ENCODE measurements around the gene PRPF6. TPM values are rescaled to one million over a fixed set of nuclear protein-coding genes. Genes with fewer than 3 reads are reported as not detected.
"Not testable (repeated sequence)": the region's sequence is repeated elsewhere in the genome, so short reads cannot be mapped to it uniquely, and the experiment has no call there.

Gene PRPF6
- total RNA-seq, 1 experiment from 2014 or later = 126 TPM

- H3K27me3 ChIP-seq = no peaks in the 10 kb centered on the region
- H3K9me3 ChIP-seq = no peaks in the 10 kb centered on the region
- no peak overlapping the region for H3K4me3 ChIP-seq
- peaks cover 60% of the 10 kb centered on the region for H3K36me3 ChIP-seq
- DNase-seq = no peak
Observed at GRCh38 chr20:63966172-63966943, 14.6 kb upstream of the PRPF6 start.

- Histone ChIP-seq H3K36me3 (peaks cover 55% of the 10 kb centered on the region), H3K27me3 (no peaks in the 10 kb centered on the region), H3K4me3 (no peak overlapping the region), H3K9me3 (no peaks in the 10 kb centered on the region)
- DNase-seq = no peak
Observed at GRCh38 chr20:63966944-63967322, 14.0 kb upstream of the PRPF6 start.

- DNase-seq = no peak
- Histone ChIP-seq H3K27me3 (no peaks in the 10 kb centered on the region), H3K9me3 (no peaks in the 10 kb centered on the region), H3K4me3 (no peak overlapping the region), H3K36me3 (peaks cover 49% of the 10 kb centered on the region)
Observed at GRCh38 chr20:63967330-63968135, 13.4 kb upstream of the PRPF6 start.

GRCh38 chr20:63968136-63968927, 12.6 kb upstream of the PRPF6 start:
- no peak for DNase-seq
- Histone ChIP-seq H3K27me3 (no peaks in the 10 kb centered on the region), H3K36me3 (peaks cover 41% of the 10 kb centered on the region), H3K9me3 (no peaks in the 10 kb centered on the region), H3K4me3 (peak overlapping the region; percentile 71)

GRCh38 chr20:63968928-63969760, 11.8 kb upstream of the PRPF6 start:
- H3K27me3 ChIP-seq = no peaks in the 10 kb centered on the region
- H3K36me3 ChIP-seq = peaks cover 32% of the 10 kb centered on the region
- H3K4me3 ChIP-seq = peak overlapping the region; percentile 71
- H3K9me3 ChIP-seq = no peaks in the 10 kb centered on the region
- DNase-seq = no peak

GRCh38 chr20:63969838-63970713, 10.9 kb upstream of the PRPF6 start, which contains the start of gene ZNF512B:
Gene ZNF512B (minus strand): TSS chr20:63969930. CDS start chr20:63967950, 1,980 bp downstream.
- Histone ChIP-seq H3K4me3 (peak within 1 kb of the TSS; percentile 71), H3K27me3 (no peaks in the 10 kb centered on the region), H3K36me3 (peaks cover 29% of the 10 kb centered on the region), H3K9me3 (no peaks in the 10 kb centered on the region)
- peak; percentile 78 for DNase-seq

GRCh38 chr20:63970714-63971431, 10.1 kb upstream of the PRPF6 start:
- H3K4me3 ChIP-seq = no peak overlapping the region

GRCh38 chr20:63971960-63972311, 9.0 kb upstream of the PRPF6 start:
- not testable (repeated sequence) for H3K9me3 ChIP-seq, H3K4me3 ChIP-seq, DNase-seq, H3K27me3 ChIP-seq
- H3K36me3 ChIP-seq = peaks cover 19% of the 10 kb centered on the region

More at GRCh38 chr20:63970714-63971431, 10.1 kb upstream of the PRPF6 start:
- Histone ChIP-seq H3K27me3 (no peaks in the 10 kb centered on the region), H3K36me3 (peaks cover 29% of the 10 kb centered on the region), H3K9me3 (no peaks in the 10 kb centered on the region)
- no peak for DNase-seq

GRCh38 chr20:63972312-63973159, 8.4 kb upstream of the PRPF6 start:
- Histone ChIP-seq H3K4me3 (no peak overlapping the region), H3K9me3 (no peaks in the 10 kb centered on the region), H3K27me3 (no peaks in the 10 kb centered on the region), H3K36me3 (peaks cover 13% of the 10 kb centered on the region)
- DNase-seq = no peak

DNA sequence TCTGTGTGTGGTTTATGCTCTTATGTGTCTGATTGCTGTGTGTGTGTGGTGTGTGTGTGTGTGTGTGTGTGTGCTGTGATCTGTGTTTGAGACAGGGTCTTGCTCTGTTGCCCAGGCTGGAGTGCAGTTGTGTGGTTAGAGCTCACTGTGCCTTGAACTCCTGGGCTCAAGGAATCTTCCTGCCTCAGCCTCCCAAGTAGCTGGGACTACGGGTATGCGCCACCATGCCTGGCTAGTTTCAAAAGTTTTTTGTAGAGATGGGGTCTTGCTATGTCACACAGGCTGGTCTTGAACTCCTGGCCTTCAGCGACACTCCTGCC, 7.8 kb upstream of the PRPF6 start:
- Histone ChIP-seq H3K36me3 (peaks cover 8% of the 10 kb centered on the region), H3K4me3 (no peak overlapping the region), H3K9me3 (no peaks in the 10 kb centered on the region), H3K27me3 (no peaks in the 10 kb centered on the region)
- no peak for DNase-seq

GRCh38 chr20:63973636-63974401, 7.1 kb upstream of the PRPF6 start:
- Histone ChIP-seq H3K36me3 (peaks cover under 1% of the 10 kb centered on the region), H3K9me3 (no peaks in the 10 kb centered on the region), H3K27me3 (no peaks in the 10 kb centered on the region), H3K4me3 (peak overlapping the region; percentile 34)
- DNase-seq = peak; percentile 87

DNA sequence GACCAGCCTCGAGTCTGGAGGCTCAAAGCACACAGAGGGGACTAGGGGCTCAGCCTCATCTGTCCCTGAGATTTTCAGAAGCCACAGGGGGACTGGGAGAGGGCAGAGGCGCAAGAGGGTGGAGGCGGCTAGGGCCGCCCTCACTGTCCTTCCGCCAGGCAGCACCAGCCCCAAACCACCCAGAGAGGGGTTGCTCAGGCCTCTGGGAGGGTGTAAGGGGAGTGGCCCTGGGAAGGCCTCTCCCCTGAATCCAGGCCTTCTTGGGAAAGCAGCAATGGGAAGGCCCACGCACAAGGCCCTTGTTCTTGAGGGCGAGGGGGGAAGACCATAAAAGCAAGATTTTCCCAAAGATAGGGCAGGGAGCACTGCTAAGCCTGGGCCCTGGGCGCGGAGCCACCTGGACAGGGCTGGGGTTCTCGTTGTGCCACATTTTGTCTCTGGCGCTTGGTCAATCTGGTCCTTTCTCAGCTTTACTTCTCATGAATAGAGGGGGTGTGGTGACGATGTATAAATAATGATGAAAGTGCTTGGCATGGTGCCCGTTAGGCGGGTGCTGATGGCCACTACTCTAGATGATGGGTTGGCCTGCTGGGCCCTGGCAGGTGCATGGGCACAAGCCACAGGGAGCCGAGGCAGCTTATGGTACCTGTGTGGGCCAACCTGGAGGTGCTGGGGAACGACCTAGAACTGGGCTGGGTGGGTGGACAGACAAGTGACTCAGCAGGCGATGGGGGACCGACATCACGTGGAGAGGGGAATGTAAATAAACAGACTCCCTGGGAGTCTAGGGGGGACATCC, 6.3 kb upstream of the PRPF6 start:
- H3K4me3 ChIP-seq = no peak overlapping the region
- no peaks in the 10 kb centered on the region for H3K9me3 ChIP-seq
- no peaks in the 10 kb centered on the region for H3K36me3 ChIP-seq
- peak; percentile 66 for DNase-seq
- no peaks in the 10 kb centered on the region for H3K27me3 ChIP-seq

DNA sequence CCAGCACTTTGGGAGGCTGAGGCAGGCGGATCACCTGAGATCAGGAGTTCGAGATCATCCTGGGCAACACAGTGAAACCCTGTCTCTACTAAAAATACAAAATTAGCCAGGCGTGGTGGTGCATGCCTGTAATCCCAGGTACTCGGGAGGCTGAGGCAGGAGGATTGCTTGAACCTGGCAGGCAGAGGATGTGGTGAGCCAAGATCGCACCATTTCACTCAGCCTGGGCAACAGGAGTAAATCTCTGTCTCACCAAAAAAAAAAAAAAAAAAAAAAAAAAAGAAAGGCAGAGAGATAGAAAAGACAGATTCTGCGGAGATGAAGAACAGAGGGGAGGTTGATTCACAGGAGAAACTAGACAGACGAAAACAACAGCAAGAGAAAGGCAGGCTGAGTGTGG, 4.4 kb upstream of the PRPF6 start:
- not testable (repeated sequence) for H3K36me3 ChIP-seq, H3K27me3 ChIP-seq

More for the DNA sequence above, 4.4 kb upstream of the PRPF6 start:
- not testable (repeated sequence) for H3K4me3 ChIP-seq, H3K9me3 ChIP-seq, DNase-seq
